SU-DHL-6 (cell line): Measurements from ENCODE around the gene PGM1.

Experiments used
- EZH2phosphoT487 ChIP-seq: fragments of 200-600 bp; sonication (generic), shearing (Covaris generic); conservative IDR thresholded peaks from 2 replicates; pipeline ENCODE4 v1.6.1; 2018; ENCODE audit warnings: mild to moderate bottlenecking, antibody characterized with exemption, low read length, moderate library complexity, mixed read lengths
- TF ChIP-seq, protein P1 (sequence below): fragments of 200-600 bp; sonication (generic); IDR thresholded peaks from one replicate; pipeline ENCODE4 v1.5.1; 2017; ENCODE audit warnings: antibody characterized with exemption, mild to moderate bottlenecking, low read length, moderate library complexity; ENCODE audit not compliant: insufficient read depth, poor library complexity, severe bottlenecking

DNA sequence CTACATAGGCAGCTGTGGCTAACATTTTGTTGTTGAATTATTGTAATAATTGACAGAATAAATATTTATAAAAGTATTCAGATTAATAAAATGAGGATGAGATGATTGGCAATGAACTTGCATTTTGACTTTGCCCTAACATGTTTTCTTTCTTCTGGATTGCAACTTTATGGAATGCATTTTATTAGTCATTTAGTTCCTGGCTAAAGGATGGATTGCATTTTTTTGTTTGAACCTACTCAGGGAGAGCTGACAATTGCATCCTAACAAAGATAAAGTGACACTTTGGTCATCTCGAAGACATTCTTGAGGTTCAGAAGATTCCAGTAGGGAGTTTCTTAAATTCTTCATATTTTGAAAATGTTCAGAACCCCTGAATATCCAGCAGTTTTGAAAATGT lies 37.5 kb downstream of the PGM1 start:
- TF ChIP-seq, protein P1, sequence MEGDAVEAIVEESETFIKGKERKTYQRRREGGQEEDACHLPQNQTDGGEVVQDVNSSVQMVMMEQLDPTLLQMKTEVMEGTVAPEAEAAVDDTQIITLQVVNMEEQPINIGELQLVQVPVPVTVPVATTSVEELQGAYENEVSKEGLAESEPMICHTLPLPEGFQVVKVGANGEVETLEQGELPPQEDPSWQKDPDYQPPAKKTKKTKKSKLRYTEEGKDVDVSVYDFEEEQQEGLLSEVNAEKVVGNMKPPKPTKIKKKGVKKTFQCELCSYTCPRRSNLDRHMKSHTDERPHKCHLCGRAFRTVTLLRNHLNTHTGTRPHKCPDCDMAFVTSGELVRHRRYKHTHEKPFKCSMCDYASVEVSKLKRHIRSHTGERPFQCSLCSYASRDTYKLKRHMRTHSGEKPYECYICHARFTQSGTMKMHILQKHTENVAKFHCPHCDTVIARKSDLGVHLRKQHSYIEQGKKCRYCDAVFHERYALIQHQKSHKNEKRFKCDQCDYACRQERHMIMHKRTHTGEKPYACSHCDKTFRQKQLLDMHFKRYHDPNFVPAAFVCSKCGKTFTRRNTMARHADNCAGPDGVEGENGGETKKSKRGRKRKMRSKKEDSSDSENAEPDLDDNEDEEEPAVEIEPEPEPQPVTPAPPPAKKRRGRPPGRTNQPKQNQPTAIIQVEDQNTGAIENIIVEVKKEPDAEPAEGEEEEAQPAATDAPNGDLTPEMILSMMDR = no peak
- no peak for TF ChIP-seq EZH2phosphoT487
